Stimulated activated CD8-positive, alpha-beta memory T cell treated with anti-CD3 and anti-CD28 coated beads, Interleukin-7, amount 100 ng/mL, for 1 hour (primary cell): ENCODE measurements around the gene PNKP.

Experiments used
- DNase-seq, 2 donors: peaks; one replicate each; pipeline ENCODE4 v3.0.0-alpha.2; 2020; ENCODE audit warnings: low read depth in 2 of 2

The PNKP gene

DNA sequence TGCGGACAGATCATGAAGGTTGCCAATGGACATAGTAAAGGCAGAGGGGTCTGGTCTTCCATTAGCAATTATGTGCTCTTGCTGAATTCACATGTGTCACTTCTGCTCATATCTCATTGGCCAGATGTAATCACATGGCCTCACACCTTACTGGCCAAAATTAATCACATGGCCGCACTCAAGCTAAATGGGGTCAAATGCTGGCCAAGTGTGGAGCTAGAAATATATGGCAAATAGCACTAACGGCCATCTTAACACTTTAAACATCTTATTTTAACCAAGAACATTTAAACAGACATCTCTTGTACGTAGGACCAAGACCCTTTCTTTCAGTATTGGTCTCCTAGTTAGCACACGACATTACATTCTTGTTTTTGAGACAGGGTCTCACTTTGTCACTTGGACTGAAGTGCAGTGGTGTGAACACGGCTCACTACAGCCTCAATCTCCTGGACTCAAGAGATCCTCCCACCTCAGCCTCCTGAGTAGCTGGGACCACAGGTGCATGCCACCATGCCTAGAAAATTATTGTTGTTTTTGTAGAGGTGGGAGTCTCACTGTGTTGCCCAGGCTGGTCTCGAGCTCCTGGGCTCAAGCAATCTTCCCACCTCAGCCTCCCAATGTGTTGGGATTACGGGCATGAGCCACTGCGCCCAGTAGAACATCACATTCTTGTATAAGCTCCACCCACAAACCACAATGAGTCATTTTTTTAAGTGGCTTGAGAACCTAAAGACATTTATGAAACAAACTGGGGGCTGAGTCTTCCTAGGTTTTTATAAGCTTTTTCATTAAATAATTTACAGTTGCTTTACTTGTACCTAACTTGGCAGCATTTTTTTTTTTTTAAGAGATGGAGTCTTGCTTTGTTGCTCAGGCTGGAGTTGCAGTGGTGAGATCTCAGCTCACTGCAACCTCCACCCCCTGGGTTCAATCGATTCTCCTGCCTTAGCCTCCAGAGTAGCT lies 19.4 kb downstream of the PNKP start:
- no peak for DNase-seq

- no peak for DNase-seq
Observed at GRCh38 chr19:49846408-49846807, 21.0 kb downstream of the PNKP start.

DNA sequence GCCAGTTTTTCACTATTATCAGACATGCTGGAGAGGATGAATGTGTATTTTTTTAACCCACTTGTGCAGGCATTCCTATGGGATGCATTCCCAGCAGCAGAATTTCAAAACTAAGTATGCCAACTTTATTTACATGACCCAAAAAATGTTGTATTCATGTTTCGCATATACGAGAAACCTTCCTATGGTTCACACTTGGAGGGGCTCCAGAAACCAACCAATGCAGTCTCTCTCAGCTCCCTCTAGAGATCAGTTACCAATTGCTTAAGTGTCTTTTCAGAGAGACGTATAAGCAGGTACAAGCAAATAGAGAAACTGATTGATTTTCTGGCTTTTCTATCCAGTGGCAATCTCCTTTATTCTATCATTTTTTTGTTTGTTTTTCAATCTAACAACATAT lies 22.0 kb downstream of the PNKP start:
- DNase-seq, result no peak

DNA sequence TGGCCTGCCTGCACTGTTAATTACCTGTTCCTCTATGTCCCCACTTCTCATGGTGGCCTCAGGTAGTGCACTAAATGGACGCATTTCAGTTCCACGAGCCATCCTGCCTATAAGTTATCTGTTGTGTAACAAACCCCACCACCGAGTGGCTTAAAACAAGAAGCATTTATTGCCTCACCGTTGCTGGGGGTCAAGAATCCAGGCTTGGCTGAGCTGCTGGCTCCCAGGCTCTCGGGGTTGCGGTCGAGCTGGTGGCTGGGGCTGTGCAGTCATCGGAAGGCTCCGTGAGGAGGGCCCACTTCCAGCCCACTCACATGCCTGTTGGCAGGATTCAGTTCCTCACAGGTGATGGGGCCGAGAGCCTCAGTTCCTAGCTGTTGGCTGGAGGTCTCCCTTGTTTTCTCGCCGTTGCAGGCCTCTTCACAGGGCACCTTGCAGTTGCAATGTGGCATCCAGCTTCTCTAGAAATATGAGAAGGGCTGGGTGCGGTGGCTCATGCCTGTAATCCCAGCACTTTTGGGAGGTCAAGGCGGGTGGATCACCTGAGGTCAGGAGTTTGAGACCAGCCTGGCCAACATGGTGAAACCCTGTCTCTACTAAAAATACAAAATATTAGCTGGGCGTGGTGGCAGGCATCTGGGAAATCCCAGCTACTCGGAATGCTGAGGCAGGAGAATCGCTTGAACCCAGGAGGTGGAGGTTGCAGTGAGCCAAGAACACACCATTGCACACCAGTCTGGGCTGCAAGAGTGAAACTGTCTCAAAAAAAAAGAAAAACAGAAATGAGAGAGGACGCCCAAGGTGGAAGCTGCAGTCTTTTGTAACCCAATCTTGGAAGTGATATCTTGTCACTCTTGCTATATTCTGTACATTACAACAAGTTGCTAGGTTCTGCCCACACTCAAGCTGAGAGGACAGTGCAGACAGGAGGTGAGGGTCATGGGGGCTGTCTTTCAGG lies 23.0 kb downstream of the PNKP start:
- DNase-seq, result no peak

DNA sequence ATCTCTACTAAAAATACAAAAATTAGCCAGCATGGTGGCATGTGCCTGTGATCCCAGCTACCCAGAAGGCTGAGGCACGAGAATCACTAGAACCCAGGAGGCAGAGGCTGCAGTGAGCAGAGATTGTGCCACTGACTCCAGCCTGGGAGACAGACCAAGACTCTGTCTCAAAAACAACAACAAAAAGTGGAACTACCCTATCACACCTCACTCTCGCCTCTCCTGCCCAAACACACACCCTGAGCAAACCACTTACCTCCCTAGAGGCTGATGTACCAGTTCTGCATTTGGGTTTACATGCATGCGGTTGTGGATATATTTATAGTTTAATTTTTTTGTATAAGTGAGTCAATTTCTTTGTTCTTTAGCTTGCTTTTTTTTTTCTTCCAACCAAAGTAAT lies 24.1 kb downstream of the PNKP start:
- no peak for DNase-seq

- DNase-seq, result no peak
Observed at GRCh38 chr19:49840736-49841249, 26.6 kb downstream of the PNKP start.

DNA sequence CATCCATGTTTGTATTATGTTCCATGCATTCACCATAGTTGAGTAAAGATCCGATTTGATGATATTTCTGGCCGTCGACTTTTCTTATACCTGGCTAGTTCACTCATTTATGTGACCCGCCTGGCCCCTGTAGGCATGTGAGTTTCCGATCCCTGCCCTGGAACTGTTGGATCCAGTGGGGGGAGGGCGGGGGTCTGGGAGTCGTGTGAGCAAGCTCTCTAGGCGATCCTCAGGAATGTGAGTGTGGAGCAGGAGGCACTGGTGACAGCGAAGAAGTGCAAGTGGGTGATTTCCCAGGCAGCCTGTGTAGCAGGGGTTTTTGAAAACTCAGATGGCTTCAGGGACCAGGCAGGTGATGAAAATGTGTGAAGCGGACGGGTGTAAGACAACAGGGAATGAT lies 27.1 kb downstream of the PNKP start:
- no peak for DNase-seq

GRCh38 chr19:49839713-49840112 lies 27.7 kb downstream of the PNKP start:
- no peak for DNase-seq

DNA sequence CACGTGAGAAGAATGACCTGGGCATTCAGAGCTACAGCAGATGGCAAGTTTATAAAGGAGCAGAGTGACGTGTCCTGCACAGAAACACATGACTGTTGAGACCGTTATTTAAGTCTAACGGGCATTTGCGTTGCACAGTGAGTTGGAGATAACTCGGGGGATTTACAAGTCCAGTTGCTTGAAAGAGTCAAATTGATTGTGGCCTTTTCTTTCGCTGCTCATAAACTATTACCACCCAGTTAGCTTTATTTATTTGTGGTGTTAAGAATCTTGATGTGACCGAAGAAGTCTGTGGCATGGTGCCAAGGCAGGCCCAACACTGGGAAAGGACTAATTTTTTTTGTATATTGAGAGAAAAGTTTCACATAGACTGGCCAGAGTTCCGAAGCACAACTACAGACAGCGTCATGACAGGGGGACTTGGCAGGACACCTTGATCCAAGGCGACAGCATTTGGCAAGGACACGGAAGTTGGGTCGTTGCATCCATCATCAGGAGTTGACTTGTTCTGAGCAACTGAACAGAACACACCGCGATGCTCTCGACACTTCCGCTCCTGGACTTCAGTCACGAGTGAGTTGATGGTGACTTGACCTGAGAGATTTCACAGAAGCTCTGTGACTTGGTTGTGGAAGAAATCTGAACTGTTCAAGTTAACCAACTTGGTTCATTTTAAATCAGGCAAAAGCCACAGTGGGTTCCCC lies 28.3 kb downstream of the PNKP start:
- no peak for DNase-seq

- no peak for DNase-seq
Observed at GRCh38 chr19:49837425-49837824, 30.0 kb downstream of the PNKP start.

GRCh38 chr19:49837009-49837310 lies 30.4 kb downstream of the PNKP start:
- DNase-seq, result no peak

DNA sequence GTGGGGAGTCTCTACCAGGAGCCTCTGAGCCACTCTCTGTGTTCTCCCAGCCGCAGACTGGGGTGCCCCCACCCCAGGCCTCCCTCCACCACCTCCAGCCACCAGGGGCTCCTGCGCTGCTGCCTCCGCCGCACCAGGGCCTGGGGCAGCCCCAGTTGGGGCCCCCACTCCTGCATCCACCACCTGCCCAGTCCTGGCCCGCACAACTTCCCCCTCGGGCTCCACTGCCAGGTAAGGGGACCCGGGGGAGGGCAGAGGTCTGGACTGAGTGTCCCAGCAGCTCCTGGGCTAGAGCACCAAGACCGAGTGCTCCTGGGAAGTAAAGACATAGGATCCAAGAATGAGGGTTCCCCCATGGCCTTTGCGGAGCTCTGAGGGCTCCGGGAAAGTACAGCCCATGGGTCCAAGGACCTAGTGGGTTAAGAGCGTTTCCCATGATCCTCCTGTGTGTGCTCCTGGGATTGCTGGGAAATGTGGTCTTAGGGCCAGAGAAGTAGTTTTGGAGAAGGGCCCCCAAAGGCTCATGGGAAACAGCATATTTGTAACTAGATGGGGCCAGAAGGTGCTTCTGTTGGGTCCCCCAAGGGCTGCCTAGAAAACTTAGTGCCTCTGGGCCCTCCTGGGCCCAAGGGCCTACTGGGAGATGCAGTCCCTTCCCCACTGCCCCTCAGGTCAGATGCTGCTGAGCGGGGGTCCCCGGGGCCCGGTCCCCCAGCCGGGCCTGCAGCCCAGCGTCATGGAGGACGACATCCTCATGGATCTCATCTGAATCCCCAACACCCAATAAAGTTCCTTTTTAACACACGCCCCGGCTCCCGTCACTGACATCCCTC lies 31.0 kb downstream of the PNKP start:
- DNase-seq, result no peak

GRCh38 chr19:49835562-49835961 lies 31.8 kb downstream of the PNKP start:
- no peak for DNase-seq

DNA sequence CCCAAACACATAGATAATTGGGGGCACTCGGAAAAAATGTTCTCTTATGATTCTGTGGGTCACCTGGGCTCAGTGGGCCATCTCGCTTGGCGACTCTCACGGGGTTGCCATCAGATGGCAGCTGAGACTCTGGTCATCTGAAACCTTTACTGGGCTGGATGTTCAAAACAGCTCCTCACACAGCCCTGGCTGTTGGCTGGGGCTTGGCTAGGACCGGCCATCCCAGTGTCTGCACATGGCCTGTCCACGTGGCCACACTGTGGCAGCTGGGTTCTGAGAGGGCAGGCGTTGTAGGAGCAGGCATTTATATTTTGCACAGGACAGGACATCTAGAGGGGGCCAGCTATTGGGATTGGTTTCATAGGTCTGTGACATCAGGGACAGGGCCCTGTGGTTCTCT lies 33.8 kb downstream of the PNKP start:
- DNase-seq, result no peak

DNA sequence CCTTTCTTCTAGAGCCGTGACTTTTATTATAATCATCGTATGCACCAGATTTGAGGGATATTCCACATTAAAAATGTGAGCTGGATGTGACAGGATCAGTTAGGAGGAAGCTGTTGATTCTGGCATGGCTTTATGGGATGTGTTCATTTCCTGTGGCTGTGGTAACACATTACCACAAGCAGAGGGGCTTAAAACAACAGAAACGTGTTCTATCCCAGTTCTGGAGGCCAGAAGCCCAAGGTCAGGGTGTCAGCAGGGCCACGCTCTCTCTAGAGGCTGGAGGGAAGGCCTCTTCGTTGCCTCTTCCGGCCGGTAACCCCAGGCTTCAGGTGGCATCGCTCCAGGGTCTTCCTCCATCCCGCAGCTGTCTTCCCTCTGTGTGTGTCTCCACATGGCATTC lies 34.8 kb downstream of the PNKP start:
- DNase-seq, result no peak

DNA sequence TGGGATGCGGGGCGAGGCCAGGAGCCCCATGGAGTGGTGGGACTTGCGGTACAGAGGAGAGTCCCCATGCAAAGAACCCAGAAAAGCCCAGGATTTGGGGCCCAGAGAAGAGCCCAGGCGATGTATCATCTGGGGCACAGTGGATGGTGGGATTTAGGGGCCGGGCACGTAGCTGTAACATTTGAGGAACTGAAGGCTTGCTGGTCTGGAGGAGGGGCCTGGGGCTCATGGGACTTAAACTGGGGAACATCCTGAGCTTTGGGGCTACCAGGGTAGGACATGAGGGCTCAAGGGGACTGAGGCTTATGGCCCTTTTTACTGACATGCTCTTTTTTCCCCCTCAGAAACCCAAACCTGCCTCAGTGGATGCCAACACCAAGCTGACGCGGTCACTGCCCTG lies 35.8 kb downstream of the PNKP start:
- no peak for DNase-seq

- no peak for DNase-seq
Observed at GRCh38 chr19:49830766-49831165, 36.6 kb downstream of the PNKP start.

DNA sequence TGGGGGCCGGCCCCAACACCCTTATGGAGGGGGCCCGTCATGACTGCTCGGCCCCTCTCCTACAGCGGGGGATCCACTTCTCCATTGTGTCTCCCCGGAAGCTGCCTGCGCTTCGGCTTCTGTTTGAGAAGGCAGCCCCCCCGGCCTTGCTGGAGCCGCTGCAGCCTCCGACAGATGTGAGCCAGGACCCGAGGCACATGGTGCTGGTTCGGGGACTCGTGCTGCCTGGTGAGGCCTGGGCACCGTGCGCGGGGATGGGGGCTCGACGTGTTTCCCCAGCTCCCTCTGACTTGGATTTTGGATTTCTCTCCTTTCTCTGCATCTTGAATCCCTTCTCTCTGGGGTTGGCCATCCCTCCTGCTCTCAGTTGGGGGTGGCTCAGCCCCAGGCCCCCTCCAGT lies 37.7 kb downstream of the PNKP start:
- DNase-seq, result no peak

DNA sequence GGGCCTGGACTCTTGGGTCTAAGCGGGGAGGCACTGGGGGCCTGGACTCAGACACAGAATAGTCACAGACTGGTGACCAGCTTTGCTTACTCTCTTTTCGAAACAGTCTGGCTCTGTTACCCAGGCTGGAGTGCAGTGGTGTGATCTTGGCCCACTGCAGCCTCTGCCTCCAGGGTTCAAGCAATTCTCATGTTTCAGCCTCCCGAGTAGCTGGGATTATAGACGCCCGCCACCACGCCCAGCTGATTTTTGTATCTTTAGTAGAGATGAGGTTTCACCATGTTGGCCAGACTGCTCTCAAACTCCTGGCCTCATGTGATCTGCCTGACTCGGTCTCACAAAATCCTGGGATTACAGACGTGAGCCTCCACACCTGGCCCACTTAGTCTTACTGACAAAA lies 38.2 kb downstream of the PNKP start:
- DNase-seq, result no peak

- DNase-seq, result no peak
Observed at GRCh38 chr19:49827034-49827433, 40.3 kb downstream of the PNKP start.

DNA sequence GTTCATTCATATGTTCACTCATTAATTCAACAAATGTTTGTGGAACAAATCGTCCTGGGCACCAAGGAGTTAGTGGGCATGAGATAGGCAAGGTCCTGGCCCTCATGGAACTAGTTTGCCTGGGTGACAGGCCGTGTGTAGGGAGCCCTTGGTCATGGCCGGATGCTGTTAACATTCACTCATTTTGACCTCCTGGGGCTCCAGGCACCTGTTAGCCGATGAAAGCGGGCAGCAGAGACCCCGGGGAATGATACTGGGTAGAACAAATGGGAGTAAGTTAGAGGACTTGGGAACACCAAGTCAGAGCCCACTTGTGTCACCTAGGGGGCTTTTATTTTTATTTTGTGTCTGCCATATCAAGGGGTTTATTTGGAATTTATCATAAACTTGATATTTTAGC lies 42.7 kb downstream of the PNKP start:
- DNase-seq, result no peak
